DND-41 (cell line): ENCODE results near the gene SLC7A1.

Experiments
- ATAC-seq: fragments of 200-7000 bp; cut with Tn5 transposase; 3 replicates; pipeline ENCODE4 v1.9.1; 2021; ENCODE audit warnings: low read depth; ENCODE audit not compliant: insufficient read depth
- DNase-seq: peaks from one replicate; pipeline ENCODE4 v3.0.0-alpha.2; 2020
- H2AFZ ChIP-seq: 2 replicates; pipeline ENCODE4 v1.6.0; 2012; ENCODE audit warnings: low read depth, low read length
- H3K27ac ChIP-seq: 2 replicates; pipeline ENCODE4 v1.5.1; 2012; ENCODE audit warnings: low read length, inconsistent platforms
- H3K27me3 ChIP-seq: fragments of 200-600 bp; sonication (generic); 2 replicates; pipeline ENCODE4 v1.6.0; 2012; ENCODE audit warnings: low read length, mild to moderate bottlenecking, inconsistent platforms; ENCODE audit not compliant: insufficient read depth, poor library complexity
- H3K36me3 ChIP-seq: 2 replicates; pipeline ENCODE4 v1.5.1; 2012; ENCODE audit warnings: low read length, inconsistent platforms; ENCODE audit not compliant: insufficient read depth
- H3K4me1 ChIP-seq: 2 replicates; pipeline ENCODE4 v1.5.1; 2012; ENCODE audit warnings: mild to moderate bottlenecking, low read length; ENCODE audit not compliant: insufficient read depth
- H3K4me2 ChIP-seq: 2 replicates; pipeline ENCODE4 v1.6.0; 2012; ENCODE audit warnings: mild to moderate bottlenecking, moderate library complexity, low read length, inconsistent platforms; ENCODE audit not compliant: insufficient read depth
- H3K4me3 ChIP-seq, 2 experiments: fragments of 200-600 bp in 1 of 2; shearing (Covaris generic) in 1 of 2; 2 replicates each; pipeline ENCODE4 v1.5.1; 2012 to 2016; ENCODE audit warnings: inconsistent platforms in 2 of 2, low read length in 2 of 2, mild to moderate bottlenecking in 2 of 2, low read depth in 1 of 2, moderate library complexity in 1 of 2
- H3K79me2 ChIP-seq: 2 replicates; pipeline ENCODE4 v1.6.0; 2012; ENCODE audit warnings: low read length, inconsistent platforms; ENCODE audit not compliant: insufficient read depth
- H3K9ac ChIP-seq: 2 replicates; pipeline ENCODE4 v1.6.0; 2012; ENCODE audit warnings: low read depth, mild to moderate bottlenecking, inconsistent platforms, low read length, moderate library complexity
- H3K9me3 ChIP-seq: 2 replicates; pipeline ENCODE4 v1.5.1; 2012; ENCODE audit warnings: low read length, moderate library complexity, mild to moderate bottlenecking, inconsistent platforms; ENCODE audit not compliant: insufficient read depth, severe bottlenecking
- H4K20me1 ChIP-seq: 2 replicates; pipeline ENCODE4 v1.6.0; 2012; ENCODE audit warnings: low read length; ENCODE audit not compliant: insufficient read depth
- CTCF ChIP-seq: IDR thresholded peaks from 2 replicates; pipeline ENCODE4 v1.5.1; 2012; ENCODE audit warnings: borderline replicate concordance, low read length, moderate library complexity, mild to moderate bottlenecking; ENCODE audit not compliant: poor library complexity, severe bottlenecking; ENCODE audit errors: extremely low read depth
- EZH2 ChIP-seq: IDR thresholded peaks from 3 replicates; pipeline ENCODE4 v1.6.1; 2012; ENCODE audit warnings: borderline replicate concordance, low read depth, mild to moderate bottlenecking, moderate library complexity, low read length, inconsistent platforms; ENCODE audit not compliant: severe bottlenecking

The SLC7A1 gene

GRCh38 chr13:29479716-29480492 is 115.6 kb downstream of the SLC7A1 start:
- Histone ChIP-seq H3K27ac (no peak overlapping the region), H3K4me3 (no peak overlapping the region), H3K4me1 (no peaks in the 10 kb centered on the region), H3K4me2 (no peak overlapping the region), H3K79me2 (no peaks in the 10 kb centered on the region), H3K36me3 (peaks cover 28% of the 10 kb centered on the region), H3K9me3 (no peaks in the 10 kb centered on the region), H3K27me3 (no peaks in the 10 kb centered on the region), H2AFZ (no peak overlapping the region), H4K20me1 (no peaks in the 10 kb centered on the region), H3K9ac (no peak overlapping the region)
- TF ChIP-seq CTCF (no peak), EZH2 (no peak)
- DNase-seq, result no peak
- no peak for ATAC-seq

- no peaks in the 10 kb centered on the region for H3K27me3 ChIP-seq
- peaks cover 11% of the 10 kb centered on the region; the same call in 1 of the 2 replicates for H3K36me3 ChIP-seq
- ATAC-seq (no peak), DNase-seq (no peak)
- no peak overlapping the region for H3K4me2 ChIP-seq
- no peaks in the 10 kb centered on the region for H3K9me3 ChIP-seq
- H3K4me3 ChIP-seq, result no peak overlapping the region
- no peak overlapping the region for H3K27ac ChIP-seq
- H3K4me1 ChIP-seq, result no peaks in the 10 kb centered on the region
- H4K20me1 ChIP-seq, result no peaks in the 10 kb centered on the region
- no peak overlapping the region for H3K9ac ChIP-seq
- H3K79me2 ChIP-seq, result no peaks in the 10 kb centered on the region
- no peak overlapping the region for H2AFZ ChIP-seq
- TF ChIP-seq CTCF, result no peak
- no peak for TF ChIP-seq EZH2
Measured at GRCh38 chr13:29476046-29476445, 119.4 kb downstream of the SLC7A1 start.

- Histone ChIP-seq H3K4me1 (no peaks in the 10 kb centered on the region), H3K27me3 (no peaks in the 10 kb centered on the region), H3K4me3 (no peak overlapping the region), H3K9me3 (no peaks in the 10 kb centered on the region), H3K4me2 (no peak overlapping the region), H3K36me3 (peaks cover under 1% of the 10 kb centered on the region; the same call in 1 of the 2 replicates), H3K9ac (no peak overlapping the region), H3K79me2 (no peaks in the 10 kb centered on the region), H4K20me1 (no peaks in the 10 kb centered on the region), H2AFZ (no peak overlapping the region), H3K27ac (no peak overlapping the region)
- TF ChIP-seq EZH2 (no peak), CTCF (no peak)
- ATAC-seq (no peak), DNase-seq (no peak)
Measured at GRCh38 chr13:29474991-29475390, 120.5 kb downstream of the SLC7A1 start.
